Hepatocyte (in vitro differentiated cells): Measurements from ENCODE around the gene FKBP7. TPM values are rescaled to one million over a fixed set of nuclear protein-coding genes. Genes with fewer than 3 reads are reported as not detected.
A peak's percentile ranks its signal among the peaks of the same experiment; 100 is the strongest.
"Not testable (repeated sequence)": the region's sequence is repeated elsewhere in the genome, so short reads cannot be mapped to it uniquely, and the experiment has no call there.

ENCODE experiments used
- DNase-seq: peaks from one replicate; pipeline ENCODE4 v3.0.0-alpha.2; 2016; ENCODE audit warnings: low spot score
- H2AFZ ChIP-seq: fragments of 200-600 bp; sonication (generic); 2 replicates; pipeline ENCODE4 v1.6.0; 2016; ENCODE audit warnings: antibody characterized with exemption, mild to moderate bottlenecking
- H3K27ac ChIP-seq: fragments of 200-600 bp; sonication (generic); 2 replicates; pipeline ENCODE4 v1.5.1; 2016; ENCODE audit warnings: mild to moderate bottlenecking
- H3K27me3 ChIP-seq: fragments of 200-600 bp; sonication (generic); 2 replicates; pipeline ENCODE4 v1.6.1; 2016
- H3K36me3 ChIP-seq: fragments of 200-600 bp; sonication (generic); replicated peaks from 2 replicates; pipeline ENCODE4 v1.5.1; 2016; ENCODE audit warnings: low read depth; ENCODE audit not compliant: insufficient read depth
- H3K4me1 ChIP-seq: fragments of 200-600 bp; sonication (generic); 2 replicates; pipeline ENCODE4 v1.5.1; 2016; ENCODE audit warnings: mild to moderate bottlenecking, moderate library complexity; ENCODE audit not compliant: insufficient read depth
- H3K4me2 ChIP-seq: fragments of 200-600 bp; sonication (generic); 2 replicates; pipeline ENCODE4 v1.6.0; 2016
- H3K4me3 ChIP-seq: fragments of 200-600 bp; sonication (generic); 2 replicates; pipeline ENCODE4 v1.5.1; 2016; ENCODE audit warnings: mild to moderate bottlenecking
- H3K79me2 ChIP-seq: fragments of 200-600 bp; sonication (generic); 2 replicates; pipeline ENCODE4 v1.6.0; 2017; ENCODE audit warnings: mild to moderate bottlenecking
- H3K9me2 ChIP-seq: fragments of 200-600 bp; sonication (generic); replicated peaks from 2 replicates; pipeline ENCODE4 v1.6.0; 2017; ENCODE audit warnings: mild to moderate bottlenecking; ENCODE audit not compliant: insufficient read depth
- H3K9me3 ChIP-seq: fragments of 200-600 bp; sonication (generic); 2 replicates; pipeline ENCODE4 v1.5.1; 2016; ENCODE audit warnings: low read depth, mild to moderate bottlenecking
- H4K20me1 ChIP-seq: fragments of 200-600 bp; sonication (generic); 2 replicates; pipeline ENCODE4 v1.6.0; 2016; ENCODE audit warnings: mild to moderate bottlenecking; ENCODE audit not compliant: insufficient read depth, poor library complexity, severe bottlenecking
- EZH2 ChIP-seq: fragments of 200-600 bp; sonication (generic); IDR thresholded peaks from 2 replicates; pipeline ENCODE4 v1.6.1; 2016; ENCODE audit warnings: antibody characterized with exemption, mild to moderate bottlenecking, borderline replicate concordance
- EZH2phosphoT487 ChIP-seq: fragments of 200-600 bp; sonication (generic); IDR thresholded peaks from one replicate; pipeline ENCODE4 v1.6.1; 2018; ENCODE audit warnings: antibody characterized with exemption, mild to moderate bottlenecking, low read depth, moderate library complexity; ENCODE audit not compliant: unreplicated experiment, severe bottlenecking
- WGBS: methylation state at CpG from one replicate; pipeline ENCODE4 v1.1.6; 2016; ENCODE audit warnings: low lambda C conversion rate; ENCODE audit errors: missing lambda C conversion rate; 5-methylcytosine and 5-hydroxymethylcytosine counted together
- polyA plus RNA-seq: library from polyadenylated mRNA; unstranded; fragments of >200 nt; fragmentation: Nextera tagmentation; extraction: Ambion mirVana; gene quantifications from 2 replicates; pipeline ENCODE4 v1.2.1, GENCODE V29; 2016
- total RNA-seq: library from RNA; depleted of rRNA; stranded (reverse); fragments of >200 nt; gene quantifications from 2 replicates; pipeline ENCODE4 v1.2.3, GENCODE V29; 2014
- TF ChIP-seq, protein P1 (sequence below): fragments of 200-600 bp; sonication (generic); IDR thresholded peaks from 2 replicates; pipeline ENCODE4 v1.5.1; 2016; ENCODE audit warnings: antibody characterized with exemption, mild to moderate bottlenecking; ENCODE audit not compliant: poor library complexity

The FKBP7 gene, protein sequence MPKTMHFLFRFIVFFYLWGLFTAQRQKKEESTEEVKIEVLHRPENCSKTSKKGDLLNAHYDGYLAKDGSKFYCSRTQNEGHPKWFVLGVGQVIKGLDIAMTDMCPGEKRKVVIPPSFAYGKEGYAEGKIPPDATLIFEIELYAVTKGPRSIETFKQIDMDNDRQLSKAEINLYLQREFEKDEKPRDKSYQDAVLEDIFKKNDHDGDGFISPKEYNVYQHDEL
- total RNA-seq, result 44.9 and 45.4 TPM in 2 replicates
- 93.9 and 113 TPM in 2 replicates for polyA plus RNA-seq

DNA sequence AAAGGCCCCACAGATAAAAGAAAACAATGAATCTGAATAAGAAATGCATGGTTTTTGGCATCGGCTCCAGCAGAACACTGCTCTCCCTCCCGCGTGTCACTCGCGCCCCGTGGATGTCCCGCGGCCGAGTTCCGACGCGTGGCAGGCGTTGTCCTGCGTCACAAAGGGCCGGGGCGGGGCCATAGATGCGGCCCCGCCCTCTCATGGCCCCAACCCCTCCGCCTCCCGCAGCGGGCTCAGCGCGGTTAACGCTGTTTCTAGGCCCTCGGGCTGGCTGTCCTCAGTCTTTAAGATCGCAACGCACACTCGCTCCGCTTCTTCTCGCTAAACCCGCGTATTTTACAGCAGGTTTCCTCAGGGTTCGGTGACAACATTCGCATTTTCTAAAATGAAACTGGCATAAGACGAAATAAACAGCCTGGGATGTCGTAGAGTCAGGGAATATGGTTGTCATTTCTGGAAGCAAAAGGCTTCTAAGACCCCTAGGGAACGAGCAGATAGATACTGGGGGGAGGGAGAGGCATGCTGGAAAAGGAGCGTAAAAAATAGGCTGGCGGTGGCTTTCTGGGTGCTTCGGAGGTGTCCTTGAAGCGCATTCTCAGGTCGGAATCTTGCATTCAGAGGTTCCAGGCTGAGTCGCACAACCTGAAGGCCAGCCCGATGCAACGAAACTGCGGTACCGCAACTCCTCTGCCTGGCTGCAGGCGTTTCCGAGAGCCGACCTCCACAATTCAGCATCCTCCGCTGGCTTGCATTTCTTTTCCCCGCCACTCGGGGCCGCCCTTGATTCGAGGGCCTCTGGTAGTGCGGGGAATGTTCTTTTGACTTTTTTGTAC lies at the start of gene FKBP7:
FKBP7 (minus strand) TSS at position 162 of the 836 bp plus-strand sequence; CDS start at position 61, 101 bp downstream.
- H3K4me2 ChIP-seq, result peak within 1 kb of the TSS; percentile 83
- peak within 1 kb of the TSS; percentile 98 for H2AFZ ChIP-seq
- TF ChIP-seq, protein P1, sequence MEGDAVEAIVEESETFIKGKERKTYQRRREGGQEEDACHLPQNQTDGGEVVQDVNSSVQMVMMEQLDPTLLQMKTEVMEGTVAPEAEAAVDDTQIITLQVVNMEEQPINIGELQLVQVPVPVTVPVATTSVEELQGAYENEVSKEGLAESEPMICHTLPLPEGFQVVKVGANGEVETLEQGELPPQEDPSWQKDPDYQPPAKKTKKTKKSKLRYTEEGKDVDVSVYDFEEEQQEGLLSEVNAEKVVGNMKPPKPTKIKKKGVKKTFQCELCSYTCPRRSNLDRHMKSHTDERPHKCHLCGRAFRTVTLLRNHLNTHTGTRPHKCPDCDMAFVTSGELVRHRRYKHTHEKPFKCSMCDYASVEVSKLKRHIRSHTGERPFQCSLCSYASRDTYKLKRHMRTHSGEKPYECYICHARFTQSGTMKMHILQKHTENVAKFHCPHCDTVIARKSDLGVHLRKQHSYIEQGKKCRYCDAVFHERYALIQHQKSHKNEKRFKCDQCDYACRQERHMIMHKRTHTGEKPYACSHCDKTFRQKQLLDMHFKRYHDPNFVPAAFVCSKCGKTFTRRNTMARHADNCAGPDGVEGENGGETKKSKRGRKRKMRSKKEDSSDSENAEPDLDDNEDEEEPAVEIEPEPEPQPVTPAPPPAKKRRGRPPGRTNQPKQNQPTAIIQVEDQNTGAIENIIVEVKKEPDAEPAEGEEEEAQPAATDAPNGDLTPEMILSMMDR, result peak; percentile 64
- TF ChIP-seq EZH2phosphoT487, result no peak
- peak within 1 kb of the TSS; percentile 98 for H3K27ac ChIP-seq
- H4K20me1 ChIP-seq, result peaks cover 22% of the 10 kb centered on the region
- no peaks in the 10 kb centered on the region for H3K9me2 ChIP-seq
- no peaks in the 10 kb centered on the region for H3K27me3 ChIP-seq
- peak; percentile 92 for DNase-seq
- no peaks in the 10 kb centered on the region for H3K9me3 ChIP-seq
- H3K79me2 ChIP-seq, result peaks cover 58% of the 10 kb centered on the region
- 2% methylated on average over 56 of the region's 56 CpGs for WGBS
- H3K4me1 ChIP-seq, result peaks cover 20% of the 10 kb centered on the region
- no peaks in the 10 kb centered on the region for H3K36me3 ChIP-seq
- peak within 1 kb of the TSS; percentile 84 for H3K4me3 ChIP-seq

DNA sequence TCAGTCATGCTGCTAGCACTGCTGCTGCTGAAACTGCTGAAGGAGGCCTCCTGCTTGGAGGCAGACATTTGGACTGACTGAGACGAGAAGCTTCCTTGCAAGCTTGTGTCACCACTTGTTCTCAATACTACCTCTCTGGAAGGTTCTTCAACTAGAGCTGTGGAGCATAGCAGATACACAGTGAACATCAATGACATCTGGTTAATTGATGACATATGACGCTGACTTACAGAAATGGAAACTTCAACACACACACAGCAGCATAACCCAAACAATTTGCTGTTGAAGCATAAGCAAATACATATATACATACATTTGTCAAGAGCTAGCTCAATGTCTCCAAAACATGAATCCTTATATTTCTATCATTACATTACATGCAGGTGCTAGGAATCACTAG lies 49.2 kb upstream of the FKBP7 start:
- Histone ChIP-seq H3K36me3 (no peaks in the 10 kb centered on the region), H3K4me2 (no peak overlapping the region), H3K4me1 (peaks cover 7% of the 10 kb centered on the region), H3K9me3 (no peaks in the 10 kb centered on the region), H3K9me2 (no peaks in the 10 kb centered on the region), H4K20me1 (peaks cover 4% of the 10 kb centered on the region), H3K79me2 (peaks cover 82% of the 10 kb centered on the region), H3K4me3 (no peak overlapping the region), H2AFZ (no peak overlapping the region), H3K27me3 (no peaks in the 10 kb centered on the region), H3K27ac (no peak overlapping the region)
- WGBS, result 96% methylated on average over 2 of the region's 2 CpGs
- no peak for DNase-seq
- TF ChIP-seq EZH2phosphoT487 (no peak), EZH2 (no peak)
- TF ChIP-seq, protein P1, result no peak

DNA sequence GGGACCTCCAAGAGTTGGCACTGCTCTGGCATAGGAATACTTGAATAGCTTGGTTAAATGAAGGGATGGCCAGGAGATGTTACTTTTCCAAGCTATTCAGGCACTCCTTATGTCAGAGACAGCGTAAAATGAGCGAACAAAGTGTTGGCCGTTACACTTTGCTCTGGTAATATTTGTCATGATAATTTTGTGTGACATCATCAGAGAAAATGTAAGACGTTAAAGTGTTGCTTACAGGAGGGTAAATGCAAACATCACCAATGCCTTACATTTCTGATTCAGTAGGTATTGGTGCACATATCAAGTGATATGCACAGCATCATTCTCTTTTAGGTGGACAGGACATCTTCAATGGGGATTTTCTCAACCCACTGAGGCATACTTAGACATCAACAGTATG lies 47.9 kb upstream of the FKBP7 start:
- DNase-seq, result no peak
- Histone ChIP-seq H4K20me1 (peaks cover 4% of the 10 kb centered on the region), H3K9me3 (no peaks in the 10 kb centered on the region), H2AFZ (no peak overlapping the region), H3K4me1 (peaks cover 7% of the 10 kb centered on the region), H3K36me3 (no peaks in the 10 kb centered on the region), H3K4me2 (no peak overlapping the region), H3K4me3 (no peak overlapping the region), H3K27me3 (no peaks in the 10 kb centered on the region), H3K27ac (no peak overlapping the region), H3K9me2 (no peaks in the 10 kb centered on the region), H3K79me2 (peaks cover 70% of the 10 kb centered on the region)
- TF ChIP-seq EZH2phosphoT487 (no peak), EZH2 (no peak)
- TF ChIP-seq, protein P1, result no peak
- 98% methylated on average over 4 of the region's 4 CpGs for WGBS

DNA sequence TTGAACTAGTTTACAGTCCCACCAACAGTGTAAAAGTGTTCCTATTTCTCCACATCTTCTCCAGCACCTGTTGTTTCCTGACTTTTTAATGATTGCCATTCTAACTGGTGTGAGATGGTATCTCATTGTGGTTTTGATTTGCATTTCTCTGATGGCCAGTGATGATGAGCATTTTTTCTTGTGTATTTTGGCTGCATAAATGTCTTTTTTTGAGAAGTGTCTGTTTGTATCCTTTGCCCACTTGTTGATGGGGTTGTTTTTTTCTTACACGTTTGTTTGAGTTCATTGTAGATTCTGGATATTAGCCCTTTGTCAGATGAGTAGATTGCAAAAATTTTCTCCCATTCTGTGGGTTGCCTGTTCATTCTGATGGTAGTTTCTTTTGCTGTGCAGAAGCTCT lies 47.1 kb upstream of the FKBP7 start:
- WGBS, result 80% methylated on average over 1 of the region's 1 CpG
- not testable (repeated sequence) for H3K36me3 ChIP-seq, H3K9me2 ChIP-seq, H3K4me2 ChIP-seq, H3K4me1 ChIP-seq, H3K9me3 ChIP-seq, H2AFZ ChIP-seq, DNase-seq, H4K20me1 ChIP-seq, H3K4me3 ChIP-seq, H3K27me3 ChIP-seq, H3K27ac ChIP-seq
- H3K79me2 ChIP-seq, result peaks cover 63% of the 10 kb centered on the region

DNA sequence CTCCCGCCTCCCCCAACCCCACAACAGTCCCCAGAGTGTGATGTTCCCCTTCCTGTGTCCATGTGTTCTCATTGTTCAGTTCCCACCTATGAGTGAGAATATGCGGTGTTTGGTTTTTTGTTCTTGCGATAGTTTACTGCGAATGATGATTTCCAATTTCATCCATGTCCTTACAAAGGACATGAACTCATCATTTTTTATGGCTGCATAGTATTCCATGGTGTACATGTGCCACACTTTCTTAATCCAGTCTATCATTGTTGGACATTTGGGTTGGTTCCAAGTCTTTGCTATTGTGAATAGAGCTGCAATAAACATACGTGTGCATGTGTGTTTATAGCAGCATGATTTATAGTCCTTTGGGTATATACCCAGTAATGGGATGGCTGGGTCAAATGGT lies 46.6 kb upstream of the FKBP7 start:
- H3K27ac ChIP-seq, H3K27me3 ChIP-seq, H3K4me2 ChIP-seq, H3K4me3 ChIP-seq, H4K20me1 ChIP-seq, H3K9me3 ChIP-seq, H3K36me3 ChIP-seq, H3K4me1 ChIP-seq, DNase-seq, H3K9me2 ChIP-seq, H2AFZ ChIP-seq: not testable (repeated sequence)
- 96% methylated on average over 4 of the region's 5 CpGs for WGBS
- H3K79me2 ChIP-seq, result peaks cover 58% of the 10 kb centered on the region
